HUES48 (cell line): Measurements from ENCODE around the gene TRAPPC6A.

ENCODE experiments used
- H3K27ac ChIP-seq: one replicate; pipeline ENCODE4 v1.7.0; 2013; ENCODE audit warnings: low read depth, low read length, inconsistent platforms
- H3K27me3 ChIP-seq: 2 replicates; pipeline ENCODE4 v1.6.1; 2013; ENCODE audit warnings: mild to moderate bottlenecking, low read length; ENCODE audit not compliant: control insufficient read depth, insufficient read depth
- H3K36me3 ChIP-seq: 2 replicates; pipeline ENCODE4 v1.6.1; 2013; ENCODE audit warnings: low read length; ENCODE audit not compliant: control insufficient read depth, insufficient read depth
- H3K4me1 ChIP-seq: 2 replicates; pipeline ENCODE4 v1.6.1; 2013; ENCODE audit warnings: mild to moderate bottlenecking, low read length; ENCODE audit not compliant: control insufficient read depth, insufficient read depth
- H3K4me3 ChIP-seq: 2 replicates; pipeline ENCODE4 v1.5.1; 2013; ENCODE audit warnings: mild to moderate bottlenecking, low read depth, low read length
- H3K9ac ChIP-seq: 2 replicates; pipeline ENCODE4 v1.6.1; 2013; ENCODE audit warnings: mild to moderate bottlenecking, low read depth, low read length, moderate library complexity
- H3K9me3 ChIP-seq: 2 replicates; pipeline ENCODE4 v1.6.1; 2013; ENCODE audit warnings: low read length; ENCODE audit not compliant: control insufficient read depth, insufficient read depth

TRAPPC6A gene

DNA sequence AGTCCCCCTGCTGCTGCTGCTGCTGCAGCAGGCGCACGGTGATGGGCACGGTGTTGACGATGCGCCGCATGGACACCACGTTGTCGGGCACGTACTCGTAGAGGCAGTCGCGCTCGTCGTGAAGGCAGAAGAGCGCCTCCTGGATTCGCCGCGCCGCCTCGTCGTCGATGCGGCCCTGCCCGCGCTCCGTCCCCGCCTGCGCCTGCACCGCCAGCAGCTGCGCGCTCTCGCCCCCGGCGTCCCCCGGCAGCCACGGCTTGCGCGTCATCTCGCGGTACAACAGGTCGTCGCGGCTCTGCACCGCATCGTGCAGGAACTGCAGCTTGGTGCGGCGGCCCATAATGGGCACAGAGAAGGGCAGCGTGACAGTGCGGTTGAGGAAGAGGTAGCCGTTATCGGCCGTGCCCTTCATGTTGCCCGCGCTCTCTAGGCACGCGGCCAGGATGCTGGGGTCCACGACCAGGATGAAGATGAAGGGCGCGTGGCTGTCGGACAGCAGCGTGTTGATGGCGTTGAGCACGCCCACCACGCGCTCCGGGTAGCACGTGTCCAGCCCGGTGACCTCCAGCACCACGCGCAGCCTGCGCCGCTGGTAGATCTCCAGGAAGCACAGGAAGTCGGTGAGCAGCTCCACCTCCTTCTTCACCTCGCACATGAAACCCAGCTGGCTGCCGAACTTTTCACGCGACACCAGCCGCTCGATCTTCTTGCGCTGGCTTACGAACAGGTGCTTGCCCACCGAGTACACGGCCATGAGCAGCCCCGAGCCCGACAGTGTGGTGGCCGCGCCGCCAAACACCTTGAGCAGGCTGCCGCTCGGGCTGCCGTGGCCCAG is 25.3 kb downstream of the TRAPPC6A start:
- Histone ChIP-seq H3K9me3 (no peaks in the 10 kb centered on the region), H3K4me3 (peak overlapping the region; percentile 52; the same call in 1 of the 2 replicates), H3K9ac (no peak overlapping the region), H3K27ac (no peak overlapping the region), H3K36me3 (no peaks in the 10 kb centered on the region), H3K4me1 (peaks cover 3% of the 10 kb centered on the region; the same call in 1 of the 2 replicates), H3K27me3 (peaks cover 40% of the 10 kb centered on the region)

DNA sequence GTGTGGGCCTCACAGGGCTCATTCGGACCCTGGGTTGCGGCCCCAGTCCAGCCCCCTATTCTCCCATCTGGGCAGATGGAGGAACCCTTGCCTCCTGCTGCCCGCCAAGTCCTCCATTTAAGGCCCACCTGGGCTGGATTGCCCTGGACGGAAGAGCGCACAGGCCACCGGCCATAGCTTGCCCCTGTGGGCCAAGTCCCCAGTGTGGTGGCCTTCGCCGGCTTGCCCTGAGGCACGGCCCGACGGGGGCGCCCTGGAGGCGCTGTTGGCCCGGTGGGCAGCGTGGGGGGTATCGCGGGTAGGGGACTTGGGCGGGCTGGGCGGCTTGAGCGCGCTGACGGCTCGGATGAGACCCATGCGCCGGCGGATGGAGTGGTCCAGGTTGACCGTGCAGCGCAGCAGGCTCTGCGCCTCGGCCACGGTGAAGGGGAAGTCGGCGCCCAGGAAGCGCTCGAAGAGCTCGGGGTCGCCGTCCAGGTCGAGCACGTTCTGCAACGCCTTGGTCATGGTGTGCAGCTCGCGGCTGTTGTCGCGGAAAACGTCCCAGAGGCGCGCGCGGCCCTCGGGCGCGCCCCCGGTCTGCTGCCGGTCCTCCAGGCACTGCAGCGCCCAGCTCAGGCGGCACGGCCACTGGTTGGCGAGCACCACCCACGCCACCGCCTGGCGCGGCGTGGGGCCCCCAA is 26.1 kb downstream of the TRAPPC6A start:
- peaks cover 40% of the 10 kb centered on the region for H3K27me3 ChIP-seq
- no peak overlapping the region for H3K27ac ChIP-seq
- H3K36me3 ChIP-seq, result peaks cover 4% of the 10 kb centered on the region; the same call in 1 of the 2 replicates
- H3K4me1 ChIP-seq, result peaks cover 3% of the 10 kb centered on the region; the same call in 1 of the 2 replicates
- no peak overlapping the region for H3K9ac ChIP-seq
- peak overlapping the region; percentile 52; the same call in 1 of the 2 replicates for H3K4me3 ChIP-seq
- H3K9me3 ChIP-seq, result no peaks in the 10 kb centered on the region

DNA sequence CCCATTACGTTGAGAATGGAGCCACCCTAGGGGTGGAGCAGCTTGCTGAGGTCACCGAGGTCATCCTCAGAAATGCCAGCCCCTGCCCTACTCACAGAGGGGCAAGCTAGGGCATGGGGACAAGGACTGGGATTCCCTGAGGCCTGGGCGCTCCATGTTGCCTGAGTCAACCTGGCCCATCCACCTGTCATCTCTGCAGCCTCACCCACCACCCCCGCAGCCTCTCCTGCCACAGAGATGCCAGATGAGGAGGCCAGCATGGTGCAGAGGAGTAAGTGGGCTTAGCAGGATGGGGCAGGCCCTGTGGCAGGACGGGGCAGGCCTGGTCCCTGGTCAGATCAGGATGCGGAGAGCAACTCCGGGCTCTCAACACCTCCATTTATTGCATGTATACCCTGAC is 26.7 kb downstream of the TRAPPC6A start:
- Histone ChIP-seq H3K27me3 (peaks cover 40% of the 10 kb centered on the region), H3K4me3 (no peak overlapping the region), H3K9me3 (no peaks in the 10 kb centered on the region), H3K4me1 (peaks cover 3% of the 10 kb centered on the region; the same call in 1 of the 2 replicates), H3K27ac (no peak overlapping the region), H3K36me3 (peaks cover 8% of the 10 kb centered on the region; the same call in 1 of the 2 replicates), H3K9ac (no peak overlapping the region)

DNA sequence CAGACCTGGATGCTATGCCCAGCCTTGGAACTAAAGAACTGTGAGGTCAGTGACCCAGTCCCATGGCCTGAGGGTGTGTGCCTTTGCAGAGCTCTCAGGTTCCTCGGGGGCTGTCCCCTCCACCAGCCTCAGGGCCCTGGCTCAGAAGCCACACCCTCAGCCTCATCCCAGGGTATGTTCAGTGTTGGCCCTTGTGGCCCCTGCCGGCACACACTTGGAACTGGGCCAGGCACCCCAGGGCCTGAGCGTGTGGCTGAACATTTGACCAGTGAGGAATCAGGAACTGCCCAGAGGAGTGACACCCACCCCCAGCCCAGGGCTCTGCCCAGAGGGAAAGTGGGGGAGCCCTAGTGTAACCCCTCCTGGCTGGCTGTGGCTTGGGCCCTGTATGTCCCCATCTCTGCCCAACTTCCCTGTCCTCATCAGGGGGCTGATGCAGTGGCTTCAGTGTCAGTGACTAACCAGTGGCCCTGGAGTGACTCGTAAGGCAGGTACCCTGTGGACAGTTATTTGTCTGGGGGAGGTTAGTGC is 27.2 kb downstream of the TRAPPC6A start:
- H3K27me3 ChIP-seq, result peaks cover 40% of the 10 kb centered on the region

DNA sequence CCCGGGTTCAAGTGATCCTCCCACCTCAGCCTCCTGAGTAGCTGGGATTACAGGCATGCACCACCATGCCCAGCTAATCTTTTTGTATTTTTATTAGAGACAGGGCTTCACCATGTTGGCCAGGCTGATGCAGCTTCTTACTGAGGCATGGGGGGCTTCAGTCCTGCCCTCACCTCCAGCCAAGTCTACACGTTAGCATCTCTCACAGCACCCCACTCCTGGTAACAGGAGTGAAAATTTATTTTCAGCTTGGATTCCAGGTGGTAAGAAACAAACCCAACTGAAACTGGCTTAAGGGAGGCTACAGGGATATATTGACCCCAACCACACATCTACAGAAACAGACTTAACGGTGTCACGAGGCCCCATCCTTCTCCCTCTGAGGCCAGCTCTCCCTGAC is 27.9 kb downstream of the TRAPPC6A start:
- peaks cover 3% of the 10 kb centered on the region; the same call in 1 of the 2 replicates for H3K4me1 ChIP-seq
- peaks cover 16% of the 10 kb centered on the region; the same call in 1 of the 2 replicates for H3K36me3 ChIP-seq
- H3K27ac ChIP-seq, result no peak overlapping the region
- H3K9me3 ChIP-seq, result no peaks in the 10 kb centered on the region
- no peak overlapping the region for H3K4me3 ChIP-seq
- H3K9ac ChIP-seq, result no peak overlapping the region
- H3K27me3 ChIP-seq, result peaks cover 40% of the 10 kb centered on the region

More for the DNA sequence above, 27.2 kb downstream of the TRAPPC6A start:
- no peak overlapping the region for H3K9ac ChIP-seq
- peaks cover 13% of the 10 kb centered on the region; the same call in 1 of the 2 replicates for H3K36me3 ChIP-seq
- H3K4me1 ChIP-seq, result peaks cover 3% of the 10 kb centered on the region; the same call in 1 of the 2 replicates
- H3K9me3 ChIP-seq, result no peaks in the 10 kb centered on the region
- H3K27ac ChIP-seq, result no peak overlapping the region
- no peak overlapping the region for H3K4me3 ChIP-seq

DNA sequence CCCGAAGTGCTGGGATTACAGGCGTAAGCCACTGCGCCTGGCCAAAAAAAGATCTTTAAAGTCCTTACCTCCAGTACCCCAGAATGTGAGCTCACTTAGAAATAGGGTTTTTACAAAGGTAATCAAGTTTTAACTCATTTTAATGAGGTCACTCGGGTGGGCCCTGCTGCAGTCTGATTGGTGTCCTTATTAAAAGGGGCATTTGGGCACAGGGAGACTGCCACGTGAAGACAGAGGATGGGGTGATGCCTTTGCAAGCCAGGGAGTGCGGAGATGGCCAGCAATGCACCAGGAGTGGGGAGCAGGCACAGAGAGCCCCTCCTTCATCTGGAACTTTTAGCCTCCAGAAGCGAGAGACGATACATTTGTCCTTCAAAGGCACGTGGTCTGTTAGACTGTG is 28.9 kb downstream of the TRAPPC6A start:
- Histone ChIP-seq H3K36me3 (peaks cover 22% of the 10 kb centered on the region; the same call in 1 of the 2 replicates), H3K27me3 (peaks cover 33% of the 10 kb centered on the region), H3K9me3 (no peaks in the 10 kb centered on the region), H3K4me3 (no peak overlapping the region), H3K4me1 (peaks cover 3% of the 10 kb centered on the region; the same call in 1 of the 2 replicates), H3K9ac (no peak overlapping the region), H3K27ac (no peak overlapping the region)

DNA sequence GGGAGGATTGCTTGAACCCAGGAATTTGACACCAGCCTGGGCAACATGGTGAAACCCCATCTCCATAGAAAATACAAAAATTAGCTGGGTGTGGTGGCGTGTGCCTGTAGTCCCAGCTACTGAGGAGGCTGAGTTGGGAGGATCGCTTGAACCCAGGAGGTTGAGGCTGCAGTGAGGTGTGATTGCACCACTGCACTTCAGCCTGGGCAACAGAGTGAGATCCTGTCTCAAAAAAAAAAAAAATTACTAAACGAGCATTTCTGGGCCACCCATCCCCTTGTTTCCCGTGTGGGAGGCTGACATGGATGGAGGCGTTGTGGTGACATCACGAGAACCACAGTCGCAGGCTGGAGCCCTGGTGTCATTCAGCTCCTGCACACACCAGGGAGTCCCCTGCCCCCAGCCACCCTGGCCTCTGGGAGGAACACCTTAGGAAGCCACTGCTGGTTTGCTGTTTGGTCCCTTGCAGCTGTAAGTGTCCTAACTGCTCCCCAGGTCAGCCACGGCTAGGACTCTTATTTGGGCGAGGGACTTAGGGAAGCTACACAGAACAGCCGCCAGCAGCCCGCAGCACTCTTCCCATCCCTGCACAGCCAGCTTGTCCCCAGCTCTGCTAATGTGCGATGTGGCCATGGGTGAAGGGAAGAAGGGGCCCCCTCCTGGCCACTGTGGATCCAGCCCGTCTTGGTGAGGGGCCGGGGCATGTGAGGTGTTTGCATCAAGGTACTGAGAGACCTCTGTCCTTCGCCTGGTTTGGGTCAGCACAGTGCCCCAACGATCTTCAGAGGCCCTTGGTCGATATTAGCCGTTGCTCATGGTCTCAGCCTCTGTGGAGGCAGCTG is 30.0 kb downstream of the TRAPPC6A start:
- H3K4me1 ChIP-seq, result no peaks in the 10 kb centered on the region
- peaks cover 27% of the 10 kb centered on the region; the same call in 1 of the 2 replicates for H3K36me3 ChIP-seq
- H3K4me3 ChIP-seq, result no peak overlapping the region
- peaks cover 22% of the 10 kb centered on the region for H3K27me3 ChIP-seq
- no peak overlapping the region for H3K9ac ChIP-seq
- H3K27ac ChIP-seq, result no peak overlapping the region
- no peaks in the 10 kb centered on the region for H3K9me3 ChIP-seq

DNA sequence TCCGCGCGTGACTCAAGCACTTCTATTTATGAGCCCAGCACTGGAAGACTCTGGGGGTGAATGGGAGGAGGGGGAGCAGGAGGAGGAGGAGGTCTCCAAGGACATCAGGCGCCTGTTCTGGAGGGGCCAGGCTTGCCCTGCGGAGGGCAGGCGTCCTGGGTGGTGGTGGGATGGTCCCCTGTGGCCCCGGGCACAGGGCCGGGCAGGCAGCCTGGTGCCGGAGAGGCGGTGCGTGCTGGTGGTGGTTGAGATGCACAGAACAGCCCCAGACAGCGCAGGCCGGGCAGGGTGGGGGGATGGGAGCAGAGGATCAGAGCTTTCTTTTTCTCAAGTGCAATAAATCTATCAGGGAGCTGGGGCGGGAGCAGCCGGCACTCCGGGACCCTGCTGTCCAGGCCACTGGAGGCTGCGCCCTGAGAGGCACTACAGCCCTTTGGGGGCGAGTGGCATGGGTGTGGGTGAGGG is 31.3 kb downstream of the TRAPPC6A start:
- Histone ChIP-seq H3K27ac (no peak overlapping the region), H3K4me1 (no peaks in the 10 kb centered on the region), H3K36me3 (peaks cover 38% of the 10 kb centered on the region), H3K4me3 (no peak overlapping the region), H3K27me3 (peaks cover 9% of the 10 kb centered on the region), H3K9ac (no peak overlapping the region), H3K9me3 (no peaks in the 10 kb centered on the region)

DNA sequence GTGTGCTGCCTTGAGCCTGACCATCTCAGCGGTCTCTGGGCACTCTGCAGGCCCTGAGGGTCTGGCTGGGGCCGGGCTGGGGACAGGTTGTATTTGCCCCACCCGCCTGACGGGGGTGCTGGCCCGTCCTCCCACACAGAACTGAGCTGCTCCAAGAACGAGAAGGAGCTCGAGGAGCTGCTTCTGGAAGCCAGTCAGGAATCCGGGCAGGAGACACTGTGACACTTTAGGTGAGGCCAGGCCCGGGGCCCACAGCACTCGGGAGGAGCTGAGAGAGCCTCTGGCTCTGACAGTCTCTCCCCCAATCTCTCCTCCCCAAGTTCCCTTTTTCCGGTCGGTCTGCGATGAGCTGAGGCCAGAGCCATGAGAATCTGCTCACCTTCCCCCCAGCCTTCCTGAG is 31.8 kb downstream of the TRAPPC6A start:
- Histone ChIP-seq H3K9me3 (no peaks in the 10 kb centered on the region), H3K36me3 (peaks cover 42% of the 10 kb centered on the region), H3K4me3 (no peak overlapping the region), H3K27me3 (peaks cover 4% of the 10 kb centered on the region; the same call in 1 of the 2 replicates), H3K4me1 (no peaks in the 10 kb centered on the region), H3K27ac (no peak overlapping the region), H3K9ac (no peak overlapping the region)
